Stimulated activated CD8-positive, alpha-beta memory T cell treated with anti-CD3 and anti-CD28 coated beads, Interleukin-15, amount 100 ng/mL, for 24 hours (primary cell): ENCODE data around the gene DGKZ.

Experiments
- DNase-seq: peaks from one replicate; pipeline ENCODE4 v3.0.0-alpha.2; 2020; ENCODE audit warnings: low read depth

Gene DGKZ

GRCh38 chr11:46326813-46327416 is 20.3 kb upstream of the DGKZ start:
- no peak for DNase-seq

- no peak for DNase-seq
Observed at GRCh38 chr11:46327829-46328228, 19.4 kb upstream of the DGKZ start.

GRCh38 chr11:46330154-46330553 is 17.1 kb upstream of the DGKZ start:
- no peak for DNase-seq

- DNase-seq, result no peak
Observed at GRCh38 chr11:46330563-46331281, 16.5 kb upstream of the DGKZ start.

GRCh38 chr11:46331282-46331984 is 15.8 kb upstream of the DGKZ start:
- no peak for DNase-seq

- DNase-seq, result no peak
Observed at GRCh38 chr11:46332093-46332567, 15.1 kb upstream of the DGKZ start.

- no peak for DNase-seq
Observed at GRCh38 chr11:46332568-46333393, 14.5 kb upstream of the DGKZ start.

GRCh38 chr11:46333394-46333947 is 13.8 kb upstream of the DGKZ start:
- no peak for DNase-seq

GRCh38 chr11:46334211-46334610 is 13.1 kb upstream of the DGKZ start:
- no peak for DNase-seq

GRCh38 chr11:46335271-46335670 is 12.0 kb upstream of the DGKZ start:
- DNase-seq, result no peak

- DNase-seq, result no peak
Observed at GRCh38 chr11:46335890-46336562, 11.2 kb upstream of the DGKZ start.

GRCh38 chr11:46336563-46337180 is 10.6 kb upstream of the DGKZ start:
- DNase-seq, result no peak

GRCh38 chr11:46337626-46338345 is 9.5 kb upstream of the DGKZ start:
- DNase-seq, result no peak

- no peak for DNase-seq
Observed at GRCh38 chr11:46338636-46338987, 8.7 kb upstream of the DGKZ start.

GRCh38 chr11:46338988-46339666 is 8.1 kb upstream of the DGKZ start:
- DNase-seq, result no peak

- DNase-seq, result no peak
Observed at GRCh38 chr11:46339816-46340215, 7.4 kb upstream of the DGKZ start.

GRCh38 chr11:46341454-46341853 is 5.8 kb upstream of the DGKZ start:
- no peak for DNase-seq

- DNase-seq, result no peak
Observed at GRCh38 chr11:46342239-46342638, 5.0 kb upstream of the DGKZ start.

- no peak for DNase-seq
Observed at GRCh38 chr11:46343520-46343919, 3.7 kb upstream of the DGKZ start.

GRCh38 chr11:46345131-46345597 is 2.1 kb upstream of the DGKZ start:
- no peak for DNase-seq
